ENCODE measurements around the gene FJX1. TPM values are rescaled to one million over a fixed set of nuclear protein-coding genes. Genes with fewer than 3 reads are reported as not detected.
A peak's percentile ranks its signal among the peaks of the same experiment; 100 is the strongest.
"Not testable (repeated sequence)": the region's sequence is repeated elsewhere in the genome, so short reads cannot be mapped to it uniquely, and the experiment has no call there.

FJX1 gene
- total RNA-seq, 2 experiments from 2014 or later: 0.11 to 0.39 TPM

- CTCF ChIA-PET: no interaction called here
- H3K36me3 Mint-ChIP-seq (ENCODE audit: low read depth): peaks cover 36% of the 10 kb centered on the region
- peak within 1 kb of the TSS; percentile 95 for H3K27ac Mint-ChIP-seq
- peaks cover 34% of the 10 kb centered on the region for H3K9me3 Mint-ChIP-seq (ENCODE audit: insufficient read depth)
- peak within 1 kb of the TSS; percentile 89 for H3K4me3 Mint-ChIP-seq
- peaks cover 40% of the 10 kb centered on the region for H3K4me1 Mint-ChIP-seq (ENCODE audit: low read depth)
- POLR2A ChIA-PET: no interaction called here
- peaks cover 8% of the 10 kb centered on the region for H3K27me3 Mint-ChIP-seq (ENCODE audit: low read depth)
- ATAC-seq (peak; percentile 87), DNase-seq (peak; percentile 87)
Measured at GRCh38 chr11:35662649-35663407, 44.6 kb downstream of the FJX1 start, which contains the start of gene TRIM44. Gene TRIM44, plus strand, starts transcription at chr11:35662775. Its CDS starts 337 bp downstream, at chr11:35663112.

DNA sequence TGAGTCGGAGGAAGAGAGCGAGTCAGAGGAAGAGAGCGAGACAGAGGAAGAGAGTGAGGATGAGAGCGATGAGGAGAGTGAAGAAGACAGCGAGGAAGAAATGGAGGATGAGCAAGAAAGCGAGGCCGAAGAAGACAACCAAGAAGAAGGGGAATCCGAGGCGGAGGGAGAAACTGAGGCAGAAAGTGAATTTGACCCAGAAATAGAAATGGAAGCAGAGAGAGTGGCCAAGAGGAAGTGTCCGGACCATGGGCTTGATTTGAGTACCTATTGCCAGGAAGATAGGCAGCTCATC is 45.1 kb downstream of the FJX1 start:
- CTCF ChIA-PET: no interaction called here
- DNase-seq (no peak), ATAC-seq (no peak)
- H3K27me3 Mint-ChIP-seq (ENCODE audit: low read depth): peaks cover 8% of the 10 kb centered on the region
- H3K4me3 Mint-ChIP-seq: peak overlapping the region; percentile 89
- peaks cover 40% of the 10 kb centered on the region for H3K36me3 Mint-ChIP-seq (ENCODE audit: low read depth)
- H3K27ac Mint-ChIP-seq: peak overlapping the region; percentile 95
- H3K4me1 Mint-ChIP-seq (ENCODE audit: low read depth): peaks cover 40% of the 10 kb centered on the region
- H3K9me3 Mint-ChIP-seq (ENCODE audit: insufficient read depth): peaks cover 34% of the 10 kb centered on the region
- POLR2A ChIA-PET: no interaction called here

DNA sequence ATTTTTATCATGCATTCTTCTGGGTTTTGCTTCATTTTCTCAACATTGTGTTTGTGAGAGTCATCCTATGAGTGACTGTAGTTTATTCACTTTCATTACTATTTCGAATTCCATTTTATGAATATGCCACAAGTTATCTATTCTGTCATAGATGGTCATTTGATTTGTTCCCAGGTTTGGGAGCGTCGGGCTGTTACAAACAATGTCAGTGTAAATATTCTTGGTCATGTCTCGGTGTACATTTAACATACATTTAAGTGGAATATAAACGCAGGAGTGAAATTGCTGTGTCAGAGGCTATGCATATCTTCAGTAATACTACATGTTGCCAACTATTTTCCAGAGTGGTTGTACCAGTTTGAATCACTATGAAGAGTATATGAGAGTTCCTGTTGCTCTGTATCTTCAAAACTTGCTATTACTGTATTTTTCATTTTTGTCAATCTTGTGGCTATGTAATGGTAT is 46.7 kb downstream of the FJX1 start:
- H3K4me1 Mint-ChIP-seq (ENCODE audit: low read depth): peaks cover 41% of the 10 kb centered on the region
- H3K9me3 Mint-ChIP-seq (ENCODE audit: insufficient read depth): peaks cover 37% of the 10 kb centered on the region
- no peak for ATAC-seq
- no peak overlapping the region for H3K27ac Mint-ChIP-seq
- DNase-seq: no peak
- H3K27me3 Mint-ChIP-seq (ENCODE audit: low read depth): peaks cover 2% of the 10 kb centered on the region
- H3K36me3 Mint-ChIP-seq (ENCODE audit: low read depth): peaks cover 48% of the 10 kb centered on the region
- ChIA-PET CTCF (no interaction called here), POLR2A (no interaction called here)
- H3K4me3 Mint-ChIP-seq: no peak overlapping the region

DNA sequence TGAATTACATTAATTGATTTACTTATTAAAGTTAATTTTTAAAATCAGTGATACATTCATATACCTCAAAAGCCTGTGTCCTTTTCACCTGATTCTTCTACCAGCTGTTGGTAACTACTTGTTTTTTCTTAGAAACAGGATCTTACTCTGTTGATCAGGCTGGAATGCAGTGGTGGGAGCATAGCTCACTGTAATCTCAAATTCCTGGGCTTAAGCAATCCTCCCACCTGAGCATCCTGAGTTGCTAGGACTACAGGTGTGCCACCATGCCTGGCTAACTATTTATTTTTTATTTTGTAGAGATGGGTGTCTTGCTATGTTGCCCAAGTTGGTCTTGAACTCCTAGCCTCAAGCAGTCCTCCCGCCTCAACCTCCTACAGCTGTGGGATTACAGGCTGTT is 49.0 kb downstream of the FJX1 start:
- DNase-seq: no peak
- peaks cover 49% of the 10 kb centered on the region for H3K4me1 Mint-ChIP-seq (ENCODE audit: low read depth)
- no peak overlapping the region for H3K27ac Mint-ChIP-seq
- ChIA-PET POLR2A (no interaction called here), CTCF (no interaction called here)
- ATAC-seq: no peak
- no peaks in the 10 kb centered on the region for H3K27me3 Mint-ChIP-seq (ENCODE audit: low read depth)
- H3K36me3 Mint-ChIP-seq (ENCODE audit: low read depth): peaks cover 52% of the 10 kb centered on the region
- peaks cover 40% of the 10 kb centered on the region for H3K9me3 Mint-ChIP-seq (ENCODE audit: insufficient read depth)
- no peak overlapping the region for H3K4me3 Mint-ChIP-seq

GRCh38 chr11:35668350-35668749 is 50.1 kb downstream of the FJX1 start:
- CTCF ChIA-PET; H3K27ac Mint-ChIP-seq; DNase-seq; H3K4me3 Mint-ChIP-seq; POLR2A ChIA-PET; H3K27me3 Mint-ChIP-seq (ENCODE audit: low read depth); ATAC-seq: not testable (repeated sequence)
- Mint-ChIP-seq H3K9me3 (ENCODE audit: insufficient read depth) (peaks cover 37% of the 10 kb centered on the region), H3K36me3 (ENCODE audit: low read depth) (peaks cover 50% of the 10 kb centered on the region), H3K4me1 (ENCODE audit: low read depth) (peaks cover 42% of the 10 kb centered on the region)

Other genes with a start within 250 kb of the FJX1 start
- not detected for gene SLC1A2, start 198.9 kb upstream of the FJX1 start, total RNA-seq
- gene PAMR1, start 92.8 kb upstream of the FJX1 start, total RNA-seq: not detected
- gene TRIM44, start 44.3 kb downstream of the FJX1 start, total RNA-seq: 10 to 100 TPM; 33.8 to 34.5 TPM

Data from activated CD8-positive, alpha-beta T cell treated with anti-CD3 and anti-CD28 coated beads, Interleukin-2, amount 10 ng/mL, durations not matched to agents 7 days and 5 days (primary cell).